Gastrocnemius medialis (tissue), 4 donors: ENCODE results near the gene TMEM61. TPM values are rescaled to one million over a fixed set of nuclear protein-coding genes. Genes with fewer than 3 reads are reported as not detected.

ENCODE experiments used
- ATAC-seq, 2 donors: fragments of 150-250 bp; one replicate each; pipeline ENCODE4 v1.9.1; 2016
- DNase-seq, 2 donors: peaks; one replicate each; pipeline ENCODE4 v3.0.0-alpha.2; 2019
- H3K27ac ChIP-seq, 4 donors: fragments of 200-600 bp; sonication (generic); 1 replicate in 1 of 4; 2 replicates in 3 of 4; pipeline ENCODE4 v1.5.1; 2016 to 2018; ENCODE audit warnings: mild to moderate bottlenecking in 2 of 4, moderate library complexity in 1 of 4
- H3K27me3 ChIP-seq, 3 donors: fragments of 200-600 bp; sonication (generic) in 2 of 3; 1 replicate in 1 of 3; 2 replicates in 2 of 3; pipeline versions ENCODE4 v1.5.1 to v1.6.0; 2016 to 2019; ENCODE audit warnings: mild to moderate bottlenecking in 1 of 3, moderate library complexity in 1 of 3
- H3K36me3 ChIP-seq, 2 donors: fragments of 200-600 bp; sonication (generic) in 1 of 2; one replicate each; pipeline ENCODE4 v1.5.1; 2017 to 2018
- H3K4me1 ChIP-seq, 2 donors: fragments of 200-600 bp; sonication (generic) in 1 of 2; one replicate each; pipeline ENCODE4 v1.5.1; 2016 to 2017; ENCODE audit warnings: mild to moderate bottlenecking in 2 of 2
- H3K4me3 ChIP-seq, 4 donors: fragments of 200-600 bp; sonication (generic) in 3 of 4; 1 replicate in 1 of 4; 2 replicates in 3 of 4; pipeline ENCODE4 v1.5.1; 2016 to 2019; ENCODE audit warnings: mild to moderate bottlenecking in 2 of 4
- H3K9me3 ChIP-seq, 3 donors: fragments of 200-600 bp; sonication (generic) in 2 of 3; 1 replicate in 1 of 3; 2 replicates in 2 of 3; pipeline ENCODE4 v1.5.1; 2016 to 2019
- CTCF ChIP-seq, 5 experiments: fragments of 450-650 bp in 3 of 5; fragments of 200-600 bp in 2 of 5; sonication (generic) in 2 of 5; IDR thresholded peaks in 4 of 5; conservative IDR thresholded peaks in 1 of 5; 1 replicate in 4 of 5; 2 replicates in 1 of 5; pipeline ENCODE4 v1.5.1; 2016 to 2019; ENCODE audit warnings: antibody characterized with exemption in 5 of 5, mild to moderate bottlenecking in 3 of 5, moderate library complexity in 3 of 5
- POLR2A ChIP-seq, 2 donors: fragments of 450-650 bp; IDR thresholded peaks; one replicate each; pipeline ENCODE4 v1.6.1; 2017; ENCODE audit warnings: antibody characterized with exemption in 2 of 2, mild to moderate bottlenecking in 2 of 2, moderate library complexity in 2 of 2
- in situ Hi-C, 4 donors: fragments of 200-750 bp; cut with MboI; loops; one replicate each; pipeline versions ENCODE4 v1.15.0 to v1.8.0; 2017; ENCODE audit warnings: low sequenced_read_pairs in 4 of 4
- intact Hi-C: fragments of 100-400 bp; cut with DNase I; formaldehyde crosslinking; loops from one replicate; pipeline ENCODE4 v1.15.1; 2023; ENCODE audit warnings: low total_unique reads
- total RNA-seq, 4 donors: library from RNA; depleted of rRNA; stranded (reverse); fragments of >200 nt; gene quantifications; one replicate each; pipeline versions ENCODE4 v1.1.0 to v1.2.3, GENCODE V29; 2016

The TMEM61 gene
- total RNA-seq, 4 donors from 2014 or later, result 0.58 TPM; not detected in 3

GRCh38 chr1:55038552-55038838 is 58.1 kb downstream of the TMEM61 start:
- in situ Hi-C loops, result no loop called here
- DNase-seq (no peak), ATAC-seq (no peak)
- peaks cover 51 to 60% (median 56%) of the 10 kb centered on the region in 3 donors for H3K27me3 ChIP-seq
- TF ChIP-seq CTCF (IDR thresholded peaks at IDR 0.05 in 4 of 5, conservative IDR thresholded peaks at IDR 0.05 in 1 of 5), result no peak
- no peak for TF ChIP-seq POLR2A (IDR thresholded peaks at IDR 0.05)
- H3K4me1 ChIP-seq, result peaks cover 0 to 3% of the 10 kb centered on the region in 2 donors
- intact Hi-C loops, result no loop called here
- no peaks in the 10 kb centered on the region for H3K9me3 ChIP-seq
- H3K4me3 ChIP-seq, result no peak overlapping the region
- H3K27ac ChIP-seq, result no peak overlapping the region
- H3K36me3 ChIP-seq, result no peaks in the 10 kb centered on the region

- Histone ChIP-seq H3K27me3 (peaks cover 51 to 56% (median 51%) of the 10 kb centered on the region in 3 donors), H3K27ac (no peak overlapping the region), H3K9me3 (no peaks in the 10 kb centered on the region), H3K4me1 (peaks cover 0 to 3% of the 10 kb centered on the region in 2 donors), H3K4me3 (peak overlapping the region in 1 of 4 donors; percentile 25), H3K36me3 (no peaks in the 10 kb centered on the region)
- TF ChIP-seq CTCF (IDR thresholded peaks at IDR 0.05 in 4 of 5, conservative IDR thresholded peaks at IDR 0.05 in 1 of 5), result no peak
- TF ChIP-seq POLR2A (IDR thresholded peaks at IDR 0.05), result no peak
- ATAC-seq (no peak), DNase-seq (no peak)
- intact Hi-C loops, result no loop called here
- in situ Hi-C loops, result no loop called here
Observed at GRCh38 chr1:55038974-55039341, 58.5 kb downstream of the TMEM61 start.

- Histone ChIP-seq H3K36me3 (no peaks in the 10 kb centered on the region), H3K27ac (no peak within 1 kb of the TSS), H3K9me3 (no peaks in the 10 kb centered on the region), H3K27me3 (peaks cover 46 to 56% (median 48%) of the 10 kb centered on the region in 3 donors), H3K4me3 (peak within 1 kb of the TSS; percentile 25 to 27 (median 25)), H3K4me1 (peaks cover 0 to 3% of the 10 kb centered on the region in 2 donors)
- DNase-seq, result no peak
- ATAC-seq, result peak in 1 of 2 donors; percentile 39
- TF ChIP-seq CTCF (IDR thresholded peaks at IDR 0.05 in 4 of 5, conservative IDR thresholded peaks at IDR 0.05 in 1 of 5) (no peak), POLR2A (IDR thresholded peaks at IDR 0.05) (no peak)
- in situ Hi-C loops, result no loop called here
- intact Hi-C loops, result no loop called here
Observed at GRCh38 chr1:55039342-55040082, 59.1 kb downstream of the TMEM61 start, which contains the start of gene PCSK9. Gene PCSK9 (plus strand): TSS chr1:55039548. CDS start chr1:55039838, 290 bp downstream.

- Histone ChIP-seq H3K36me3 (no peaks in the 10 kb centered on the region), H3K4me1 (peaks cover 0 to 3% of the 10 kb centered on the region in 2 donors), H3K4me3 (peak overlapping the region; percentile 25 to 27 (median 25)), H3K9me3 (no peaks in the 10 kb centered on the region), H3K27ac (no peak overlapping the region), H3K27me3 (peaks cover 45 to 49% (median 46%) of the 10 kb centered on the region in 3 donors)
- in situ Hi-C loops, result no loop called here
- TF ChIP-seq CTCF (IDR thresholded peaks at IDR 0.05 in 4 of 5, conservative IDR thresholded peaks at IDR 0.05 in 1 of 5), result no peak
- no peak for TF ChIP-seq POLR2A (IDR thresholded peaks at IDR 0.05)
- ATAC-seq (no peak), DNase-seq (no peak)
- intact Hi-C loops, result no loop called here
Observed at GRCh38 chr1:55040083-55040932, 59.9 kb downstream of the TMEM61 start.
